Measurements from ENCODE around the gene RIBC1.
A peak's percentile ranks its signal among the peaks of the same experiment; 100 is the strongest.
"Not testable (repeated sequence)": the region's sequence is repeated elsewhere in the genome, so short reads cannot be mapped to it uniquely, and the experiment has no call there.

Gene RIBC1

DNA sequence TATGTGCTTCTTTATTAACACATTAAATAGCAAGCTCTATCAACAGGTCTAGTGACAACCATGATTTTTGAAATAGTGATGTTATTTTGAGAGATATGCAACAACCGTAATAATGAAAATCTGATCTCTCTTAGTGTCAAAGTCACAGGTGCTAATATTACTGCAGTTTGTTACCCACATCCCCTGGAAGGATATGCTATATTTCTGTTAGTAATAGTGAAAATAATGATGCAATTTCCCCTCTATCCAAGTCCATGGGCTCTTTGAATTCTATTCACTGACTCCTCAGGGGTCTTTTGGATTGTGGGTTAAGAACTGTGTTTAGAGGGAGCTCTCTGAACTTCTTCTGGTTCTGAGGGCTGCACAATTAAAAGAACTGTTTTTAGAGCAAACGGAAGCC is 14.5 kb downstream of the RIBC1 start:
- no peak for DNase-seq

DNA sequence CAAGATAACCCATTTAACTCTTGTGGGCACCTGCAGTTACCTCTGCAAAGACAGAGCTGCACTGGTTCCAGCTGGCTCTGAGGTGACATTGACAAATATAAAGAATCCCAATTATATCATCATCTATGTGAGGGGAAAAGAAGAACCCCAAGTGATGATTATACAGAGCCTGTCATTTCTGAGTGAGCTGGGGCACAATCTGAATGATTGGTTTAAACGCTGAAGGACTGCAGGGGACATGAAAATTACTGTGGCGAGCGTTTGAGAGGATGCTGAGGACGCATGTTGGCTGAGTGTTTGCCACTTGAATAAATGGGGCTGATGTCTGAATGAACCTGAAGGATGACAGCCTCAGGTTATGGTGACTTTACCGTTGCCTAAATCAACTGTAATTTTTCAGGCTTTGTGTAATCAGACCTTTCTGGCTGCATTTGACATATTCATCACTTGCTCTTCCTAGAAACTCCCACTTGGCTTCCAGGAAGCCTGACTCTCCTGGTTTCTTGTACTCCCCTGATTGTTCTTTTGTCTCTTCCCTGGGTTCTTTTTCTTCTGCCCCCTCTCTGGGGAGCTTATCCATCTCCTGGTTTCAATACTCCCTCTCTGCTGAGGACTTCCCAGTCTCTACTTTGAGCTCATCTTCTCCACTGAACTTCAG is 15.6 kb downstream of the RIBC1 start:
- DNase-seq, result no peak

DNA sequence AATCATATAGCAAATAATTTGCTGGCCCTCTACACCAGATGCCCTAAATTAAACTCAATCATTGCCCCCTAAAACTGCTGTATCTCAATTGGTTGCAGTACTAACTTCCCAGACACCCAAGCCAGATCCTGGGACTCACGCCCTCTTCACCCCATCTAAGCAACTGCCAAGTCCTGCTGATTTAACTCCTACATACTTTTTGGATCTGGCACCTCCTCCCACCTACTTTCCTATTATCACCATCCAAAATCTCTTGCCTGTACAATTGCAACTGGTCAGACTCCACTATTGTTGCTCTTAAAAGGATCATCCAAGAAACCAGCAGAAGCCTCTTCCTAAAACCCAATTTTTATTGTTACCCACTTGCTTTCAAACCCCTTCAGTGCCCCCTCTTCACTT is 16.2 kb downstream of the RIBC1 start:
- DNase-seq, result no peak

DNA sequence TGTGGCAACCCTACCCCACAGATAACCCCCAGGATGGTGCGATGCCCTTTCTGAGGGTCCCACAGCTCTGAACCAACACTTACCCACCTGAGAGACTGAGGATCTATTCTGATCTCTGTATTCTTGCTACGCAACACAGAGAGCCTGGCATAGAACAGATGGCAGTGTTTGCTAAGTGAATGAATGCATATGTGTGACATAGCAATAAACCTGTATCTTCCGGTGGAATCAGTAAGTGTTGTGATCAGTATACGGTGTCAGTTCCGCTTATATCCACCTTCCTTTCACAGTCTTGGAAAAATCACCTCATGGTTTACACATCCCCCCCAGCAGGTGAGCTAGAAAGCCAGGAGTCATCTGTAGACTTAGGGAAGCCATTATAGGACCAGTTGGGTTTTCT is 17.4 kb downstream of the RIBC1 start:
- peak; percentile 30 for DNase-seq

DNA sequence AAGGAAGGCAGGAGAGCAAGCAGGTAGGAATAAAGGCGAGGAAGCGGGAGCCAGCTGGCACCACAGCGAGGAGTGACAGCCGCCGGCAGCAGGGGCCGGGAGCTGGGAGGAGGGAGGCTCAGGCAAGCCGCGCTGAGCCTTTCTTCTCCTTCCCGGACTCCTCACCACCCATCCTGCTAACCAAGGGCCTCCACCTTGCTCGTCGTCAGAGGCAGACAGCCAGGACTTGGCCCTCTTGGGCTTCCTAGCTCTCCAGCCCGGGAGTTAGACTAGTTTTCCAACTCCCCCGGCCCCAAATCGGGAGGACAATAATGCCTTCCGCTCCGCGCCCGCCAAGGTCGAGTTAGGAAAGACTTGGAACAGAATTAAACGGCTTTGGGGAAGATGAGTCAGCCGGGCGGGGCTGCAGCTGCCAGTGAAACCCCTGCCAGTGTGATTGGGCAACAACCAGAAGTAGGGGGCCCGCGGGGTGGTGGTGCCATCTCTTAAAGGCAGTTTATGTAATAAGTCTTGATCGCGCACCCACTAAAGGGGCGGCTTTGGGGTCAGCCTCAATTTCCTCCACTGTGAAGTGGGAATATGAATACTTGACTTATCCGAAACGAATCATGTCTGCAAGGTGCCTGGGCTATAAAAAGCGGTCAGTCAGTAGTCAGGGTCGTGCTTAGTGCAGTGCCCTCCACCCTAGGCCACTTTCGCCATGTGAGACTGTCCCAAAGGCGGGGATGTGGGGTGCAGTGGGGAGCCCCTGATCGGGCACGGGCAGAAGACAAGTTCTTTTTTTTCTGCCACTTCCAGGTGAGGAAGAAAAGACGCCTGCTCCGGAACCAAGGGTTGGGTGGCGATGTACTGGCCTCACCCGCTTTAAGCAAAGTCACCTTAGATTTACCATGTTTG is 18.2 kb downstream of the RIBC1 start:
- DNase-seq, result no peak

DNA sequence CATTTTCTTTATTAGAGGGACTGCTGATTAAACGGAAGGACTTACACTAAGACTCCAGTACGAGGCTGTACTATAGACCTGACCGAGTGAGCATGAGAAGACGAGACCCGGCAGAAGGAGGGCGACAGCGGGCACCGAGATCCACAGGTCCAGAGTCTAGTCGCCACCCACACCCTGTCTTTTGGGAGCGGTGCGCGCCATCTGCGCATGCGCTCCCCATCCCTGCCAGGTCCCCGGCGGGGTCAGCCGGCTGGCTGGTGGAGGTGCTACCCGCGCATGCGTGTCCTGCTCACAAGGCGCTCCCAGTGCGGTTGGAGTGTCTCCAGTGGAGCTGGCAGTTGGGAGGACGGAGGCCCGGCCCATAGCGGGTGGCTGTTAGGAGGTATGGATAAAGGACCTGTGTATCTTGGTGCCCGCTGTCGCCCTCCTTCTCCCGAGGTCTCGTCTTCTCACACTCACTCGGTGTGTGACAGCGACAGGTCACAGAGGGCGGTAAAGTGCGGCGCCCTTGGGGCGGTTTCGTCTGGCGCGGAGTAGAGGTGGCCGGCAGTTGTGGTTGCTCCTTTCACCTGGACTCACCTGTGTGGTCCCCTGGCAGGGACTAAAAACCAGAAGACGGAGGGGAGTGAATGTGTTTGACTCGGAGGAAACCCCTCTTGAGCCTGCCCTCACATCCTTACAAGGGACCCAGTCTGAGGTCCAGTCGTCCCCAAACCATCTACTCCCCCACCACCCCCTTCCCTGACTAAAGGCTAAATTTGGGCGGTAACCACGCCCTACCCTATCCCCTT is 19.1 kb downstream of the RIBC1 start:
- DNase-seq, result peak; percentile 60

DNA sequence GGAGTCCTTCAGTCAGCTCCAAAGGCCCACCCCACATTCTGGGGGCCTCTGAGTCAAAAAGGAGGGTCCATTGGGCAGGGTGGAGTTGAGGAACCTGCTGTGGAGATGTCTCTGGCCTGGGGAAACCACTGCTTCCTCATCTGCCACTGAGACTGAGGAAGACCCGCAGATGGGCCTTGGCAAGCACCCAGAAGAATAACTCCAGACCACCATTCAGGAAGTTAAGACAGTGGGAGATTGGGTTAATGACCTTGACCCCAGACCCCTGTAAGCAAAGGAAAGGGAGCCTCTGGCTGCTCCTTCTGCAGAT is 19.6 kb downstream of the RIBC1 start:
- DNase-seq, result no peak

DNA sequence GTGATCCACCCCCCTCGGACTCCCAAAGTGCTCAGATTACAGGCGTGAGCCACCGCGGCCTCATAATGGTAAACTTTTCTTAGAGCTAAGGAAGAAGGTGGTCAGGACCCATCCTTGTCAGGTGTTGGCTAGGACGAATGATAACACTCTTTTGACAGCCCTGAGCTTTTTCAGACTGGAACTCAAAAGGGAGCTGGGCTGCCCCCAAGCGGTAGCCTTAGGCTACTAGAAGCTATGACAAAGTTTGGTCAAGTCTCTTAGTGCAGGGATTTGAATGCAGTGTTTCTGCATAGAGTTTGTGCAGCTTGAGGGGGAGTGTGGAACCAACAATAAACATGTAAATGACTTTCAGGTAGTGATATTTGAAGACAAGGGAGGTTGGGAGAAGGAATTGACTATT is 23.3 kb downstream of the RIBC1 start:
- no peak for DNase-seq

DNA sequence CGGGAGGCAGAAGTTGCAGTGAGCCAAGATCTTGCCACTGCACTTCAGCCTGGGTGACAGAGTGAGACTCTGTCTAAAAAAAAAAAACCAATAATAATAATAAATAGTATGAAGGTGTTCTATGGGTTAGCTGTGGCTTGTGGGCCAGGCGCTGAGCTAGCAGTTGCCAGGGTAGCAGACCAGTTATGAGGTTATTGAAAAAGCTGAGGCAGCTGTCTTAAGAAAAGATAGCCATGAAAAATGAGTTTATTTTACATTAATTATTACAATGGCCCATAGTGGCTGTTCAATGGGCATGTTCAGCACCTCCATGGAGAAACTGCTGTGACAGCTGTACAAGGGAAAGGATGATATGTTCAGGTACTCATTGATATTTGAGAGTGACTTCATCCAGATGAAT is 24.8 kb downstream of the RIBC1 start:
- DNase-seq, result no peak

DNA sequence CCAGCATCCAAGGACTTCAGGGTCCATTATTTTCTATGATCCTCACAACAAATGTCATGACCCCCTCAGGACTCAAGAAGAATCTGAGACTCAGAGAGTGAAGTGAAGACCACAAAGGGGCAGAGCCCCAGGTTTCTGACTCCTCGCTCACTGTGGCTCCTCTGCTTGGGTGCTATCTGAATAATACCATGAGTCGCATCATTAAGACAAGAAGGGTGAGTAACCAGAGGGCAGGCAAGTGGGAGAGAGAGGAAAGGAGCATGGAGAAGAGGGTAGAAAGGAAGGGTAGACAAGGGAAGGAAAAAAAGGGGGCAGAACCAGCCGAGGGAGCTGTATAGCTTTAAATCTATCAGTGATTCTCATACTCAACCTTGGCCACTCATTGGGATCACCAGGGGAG is 27.0 kb downstream of the RIBC1 start:
- no peak for DNase-seq

DNA sequence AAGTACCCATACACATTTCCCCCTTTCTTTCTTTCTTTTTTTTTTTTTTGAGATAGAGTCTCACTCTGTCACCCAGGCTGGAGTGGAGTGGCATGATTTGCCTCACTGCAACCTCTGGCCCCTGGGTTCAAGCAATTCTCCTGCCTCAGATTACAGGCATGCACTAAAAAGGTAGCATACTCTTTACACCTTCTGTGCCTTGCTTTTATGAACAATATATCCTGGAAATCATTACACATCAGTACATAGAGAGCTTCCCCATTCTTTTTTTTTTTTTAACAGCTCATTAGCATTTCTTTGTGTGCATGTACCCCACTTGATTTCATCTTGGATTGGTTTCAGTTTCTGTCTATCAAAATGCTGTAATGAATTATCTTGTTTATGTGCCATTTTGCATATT is 30.1 kb downstream of the RIBC1 start:
- no peak for DNase-seq

DNA sequence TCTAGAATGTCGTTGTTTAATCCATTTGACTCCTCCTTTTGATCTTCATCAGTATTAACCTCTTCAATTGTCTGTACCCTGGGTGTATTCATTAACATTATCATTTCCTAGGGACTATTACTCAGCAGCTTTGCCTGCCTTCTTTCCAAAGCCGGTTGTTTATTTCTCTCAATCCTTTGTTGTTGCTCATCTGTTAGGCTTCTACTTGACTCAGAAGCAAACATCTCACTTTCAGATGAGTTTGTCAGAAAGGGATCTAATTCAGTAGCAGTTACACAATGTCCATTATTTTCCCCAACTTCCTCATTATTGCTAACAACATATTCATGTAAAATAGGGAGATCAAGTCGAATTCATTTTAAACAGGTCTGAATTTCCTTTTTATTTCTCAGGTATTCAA is 33.6 kb downstream of the RIBC1 start:
- DNase-seq, result no peak

DNA sequence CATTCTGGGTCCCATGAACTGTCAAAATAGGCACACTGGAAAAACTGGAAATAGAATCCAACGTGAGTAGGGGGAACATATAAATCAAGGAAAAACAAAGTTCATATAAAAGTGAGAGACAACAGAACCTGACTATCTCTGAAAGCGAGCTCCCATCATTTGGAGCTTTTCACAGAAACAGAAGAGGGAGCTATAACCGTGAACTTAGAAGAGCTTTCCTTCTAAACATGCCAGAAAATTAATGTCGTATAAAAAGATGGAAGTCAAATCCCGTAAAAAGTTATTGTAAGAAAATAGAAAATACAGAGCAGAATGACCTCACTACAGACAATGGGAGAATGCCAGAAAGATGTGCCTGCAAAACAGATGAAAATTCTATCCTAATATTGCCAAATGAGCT is 35.4 kb downstream of the RIBC1 start:
- no peak for DNase-seq

DNA sequence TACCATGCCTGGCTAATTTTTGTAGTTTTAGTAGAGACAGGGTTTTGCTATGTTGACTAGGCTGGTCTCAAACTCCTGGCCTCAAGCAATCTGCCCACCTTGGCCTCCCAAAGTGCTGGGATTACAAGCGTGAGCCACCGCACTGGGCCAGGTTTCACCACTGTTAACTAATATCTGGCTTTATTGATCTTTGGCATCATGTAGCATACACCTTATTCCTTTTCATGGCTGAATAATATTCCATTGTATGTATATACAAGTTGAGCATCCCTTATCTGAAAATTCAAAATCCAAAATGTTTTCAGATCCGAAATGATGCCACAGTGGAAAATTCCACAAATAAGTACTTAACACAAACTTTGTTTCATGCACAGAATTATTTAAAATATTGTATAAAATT is 46.0 kb downstream of the RIBC1 start:
- DNase-seq, result not testable (repeated sequence)

DNA sequence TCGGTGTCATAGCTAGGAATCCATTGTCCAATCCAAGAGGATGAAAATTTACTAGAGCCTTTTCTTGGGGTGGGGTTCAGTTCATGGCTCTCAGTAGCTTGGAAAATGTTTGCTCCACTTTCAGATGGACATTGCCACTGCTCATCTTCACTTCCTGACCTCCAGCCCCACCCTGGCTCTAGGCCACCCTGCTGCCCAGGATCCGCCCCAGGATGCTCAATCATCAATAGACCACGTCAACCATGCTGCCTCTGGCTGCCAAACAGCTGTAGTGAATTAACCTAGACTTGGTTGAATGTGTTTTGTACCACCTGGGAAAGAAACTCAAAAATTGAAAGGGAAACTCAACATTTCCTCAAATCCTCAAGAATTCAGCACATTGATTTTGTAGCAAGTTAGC is 48.7 kb downstream of the RIBC1 start:
- DNase-seq, result no peak

DNA sequence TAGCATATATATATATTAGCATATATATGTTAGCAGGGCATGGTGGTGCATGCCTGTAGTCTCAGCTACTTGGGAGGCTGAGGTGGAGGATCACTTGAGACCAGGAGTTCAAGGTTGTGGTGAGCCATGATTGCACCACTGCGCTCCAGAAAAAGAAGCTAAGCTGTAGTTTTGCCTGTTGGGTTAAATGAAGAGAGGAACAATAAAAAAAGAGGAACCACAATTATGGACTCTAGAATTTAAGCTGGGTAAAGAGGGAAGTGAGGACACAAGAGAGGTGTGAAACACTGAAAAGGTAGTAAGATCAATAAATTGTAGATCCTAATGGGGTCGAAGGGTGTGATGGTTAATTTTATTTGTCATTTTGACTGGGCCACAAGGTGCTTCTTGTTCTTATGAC is 52.0 kb downstream of the RIBC1 start:
- no peak for DNase-seq

DNA sequence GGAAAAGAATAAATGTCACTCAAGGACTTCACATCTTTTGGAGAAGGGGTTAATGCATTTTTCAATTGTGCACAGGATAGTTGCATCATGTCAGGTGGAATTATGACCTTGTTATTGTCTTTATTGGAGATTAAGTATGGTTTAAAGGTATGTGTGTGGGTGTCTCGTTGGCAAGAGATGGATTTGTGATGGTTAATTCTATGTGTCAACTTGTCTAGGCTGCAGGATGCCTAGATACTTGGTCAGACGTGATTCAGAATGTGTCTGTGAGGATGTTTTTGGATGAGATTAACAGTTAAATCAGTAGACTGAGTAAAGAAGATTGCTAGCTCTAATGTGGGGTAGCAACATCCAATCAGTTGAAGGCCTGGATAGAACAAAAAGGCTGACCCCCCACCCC is 53.7 kb downstream of the RIBC1 start:
- DNase-seq, result no peak

DNA sequence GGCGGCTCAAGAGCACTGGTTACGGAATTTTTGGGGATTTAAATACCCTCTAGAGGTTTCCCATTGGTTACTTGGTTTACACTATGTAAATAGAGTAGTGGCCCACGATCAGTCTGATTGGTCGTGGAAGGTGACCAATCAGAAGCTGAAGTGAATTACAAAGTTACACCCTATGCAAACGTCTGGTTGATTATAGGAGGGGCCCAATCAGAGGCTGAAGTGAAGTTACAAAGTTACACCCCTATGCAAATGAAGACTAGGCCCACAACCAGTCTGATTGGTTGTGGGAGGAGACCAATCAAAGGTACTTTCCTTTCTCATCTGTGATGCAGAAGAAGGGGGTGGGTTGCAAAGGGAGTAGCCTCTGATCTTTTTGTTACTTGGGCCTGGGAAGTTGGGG is 56.6 kb downstream of the RIBC1 start:
- no peak for DNase-seq

All from NCI-H524 treated with DMSO at 0.1 percent for 48 hours (cell line).